Calu3 (cell line): ENCODE measurements around the gene PRRG4. TPM values are rescaled to one million over a fixed set of nuclear protein-coding genes. Genes with fewer than 3 reads are reported as not detected.

Experiments
- BruUV-seq: library from RNA; stranded (reverse); fragments of 400-500 nt; replicated peaks from 2 replicates; lab custom pipeline; 2021; lab: Mats Ljungman, UMichigan
- CTCF ChIA-PET: fragments of 300-600 bp; sonication (Branson Sonifier 250); formaldehyde crosslinking; loops from one replicate; lab custom pipeline; 2022; ENCODE audit warnings: antibody characterized with exemption; lab: Charles Lee
- DNase-seq: peaks from one replicate; pipeline ENCODE4 v3.0.0; 2022
- H3K27ac Mint-ChIP-seq: one replicate; pipeline ENCODE4 v1.8.0; 2022; ENCODE audit warnings: mixed read lengths; ENCODE audit not compliant: unreplicated experiment
- H3K27me3 Mint-ChIP-seq: one replicate; pipeline ENCODE4 v1.8.0; 2022; ENCODE audit warnings: mixed read lengths; ENCODE audit not compliant: unreplicated experiment
- H3K36me3 Mint-ChIP-seq: one replicate; pipeline ENCODE4 v1.8.0; 2022; ENCODE audit warnings: mild to moderate bottlenecking, moderate library complexity, mixed read lengths; ENCODE audit not compliant: insufficient read depth, unreplicated experiment
- H3K4me1 Mint-ChIP-seq: one replicate; pipeline ENCODE4 v1.8.0; 2022; ENCODE audit warnings: mild to moderate bottlenecking, low read depth, mixed read lengths; ENCODE audit not compliant: unreplicated experiment
- H3K4me3 Mint-ChIP-seq: one replicate; pipeline ENCODE4 v1.8.0; 2022; ENCODE audit warnings: mild to moderate bottlenecking, low read depth, moderate library complexity, mixed read lengths; ENCODE audit not compliant: unreplicated experiment
- H3K9me3 Mint-ChIP-seq: one replicate; pipeline ENCODE4 v1.8.0; 2022; ENCODE audit warnings: low read depth, mixed read lengths; ENCODE audit not compliant: unreplicated experiment
- intact Hi-C: fragments of 100-400 bp; cut with micrococcal nuclease; formaldehyde crosslinking; loops from one replicate; pipeline ENCODE4 v1.10.0; 2022; ENCODE audit not compliant: unreplicated experiment
- total RNA-seq: library from RNA; stranded (reverse); gene quantifications from 2 replicates; pipeline ENCODE4 v1.2.3, GENCODE V29; 2022
- TF ChIP-seq, protein P1 (sequence below): fragments of 200-600 bp; IDR thresholded peaks from one replicate; pipeline ENCODE4 v1.8.0; 2022; ENCODE audit warnings: antibody characterized with exemption; ENCODE audit not compliant: unreplicated experiment

PRRG4 gene
- total RNA-seq, 1 experiment from 2014 or later = 22.9 TPM

DNA sequence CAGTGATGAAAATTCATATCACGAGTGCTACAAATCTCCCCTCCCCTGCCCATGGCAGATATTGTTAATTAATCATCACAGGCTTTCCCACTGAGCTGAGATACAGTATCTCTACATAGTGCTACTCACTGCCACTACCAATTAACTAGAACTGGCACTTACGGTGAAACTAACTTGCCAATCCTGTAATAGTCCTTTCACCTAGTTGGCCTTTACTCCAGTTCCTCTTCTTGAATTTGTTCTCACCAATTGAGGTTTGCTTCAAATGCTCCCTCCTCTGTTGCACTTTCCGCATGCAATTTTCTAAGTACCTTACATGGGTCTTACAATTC, 11.9 kb upstream of the PRRG4 start:
- CTCF ChIA-PET = interaction anchor here (1.0 kb wide), 1 partner anchor 10 kb away, joined by 4 read pairs; no protein-coding TSS in a partner anchor
- H3K9me3 Mint-ChIP-seq = no peaks in the 10 kb centered on the region
- peak overlapping the region; percentile 2 for H3K4me3 Mint-ChIP-seq
- no peak for DNase-seq
- intact Hi-C loops = no loop called here
- TF ChIP-seq, protein P1, sequence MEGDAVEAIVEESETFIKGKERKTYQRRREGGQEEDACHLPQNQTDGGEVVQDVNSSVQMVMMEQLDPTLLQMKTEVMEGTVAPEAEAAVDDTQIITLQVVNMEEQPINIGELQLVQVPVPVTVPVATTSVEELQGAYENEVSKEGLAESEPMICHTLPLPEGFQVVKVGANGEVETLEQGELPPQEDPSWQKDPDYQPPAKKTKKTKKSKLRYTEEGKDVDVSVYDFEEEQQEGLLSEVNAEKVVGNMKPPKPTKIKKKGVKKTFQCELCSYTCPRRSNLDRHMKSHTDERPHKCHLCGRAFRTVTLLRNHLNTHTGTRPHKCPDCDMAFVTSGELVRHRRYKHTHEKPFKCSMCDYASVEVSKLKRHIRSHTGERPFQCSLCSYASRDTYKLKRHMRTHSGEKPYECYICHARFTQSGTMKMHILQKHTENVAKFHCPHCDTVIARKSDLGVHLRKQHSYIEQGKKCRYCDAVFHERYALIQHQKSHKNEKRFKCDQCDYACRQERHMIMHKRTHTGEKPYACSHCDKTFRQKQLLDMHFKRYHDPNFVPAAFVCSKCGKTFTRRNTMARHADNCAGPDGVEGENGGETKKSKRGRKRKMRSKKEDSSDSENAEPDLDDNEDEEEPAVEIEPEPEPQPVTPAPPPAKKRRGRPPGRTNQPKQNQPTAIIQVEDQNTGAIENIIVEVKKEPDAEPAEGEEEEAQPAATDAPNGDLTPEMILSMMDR = no peak
- peak overlapping the region; percentile 81 for H3K27ac Mint-ChIP-seq
- H3K27me3 Mint-ChIP-seq = no peaks in the 10 kb centered on the region
- H3K4me1 Mint-ChIP-seq = peaks cover 36% of the 10 kb centered on the region
- peaks cover 6% of the 10 kb centered on the region for H3K36me3 Mint-ChIP-seq
- BruUV-seq = no TSS peak

DNA sequence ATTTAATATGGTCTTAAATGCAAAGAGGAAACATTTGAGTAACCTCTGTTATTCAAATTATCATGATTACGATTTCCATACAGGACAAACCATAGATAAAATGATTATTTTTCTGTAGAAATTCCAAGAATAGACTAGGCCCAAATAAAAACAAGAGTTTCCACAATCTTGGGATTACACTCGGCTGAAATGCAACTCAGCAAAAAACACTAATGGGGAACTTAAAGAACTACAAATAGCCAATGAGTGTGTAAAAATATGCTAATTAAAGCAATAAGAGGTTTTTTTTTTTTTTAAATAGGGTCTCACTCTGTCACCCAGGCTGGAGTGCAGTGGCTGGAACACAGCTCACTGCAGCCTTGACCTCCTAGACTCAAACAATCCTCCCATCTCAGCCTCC, 10.5 kb upstream of the PRRG4 start:
- Mint-ChIP-seq H3K9me3 (no peaks in the 10 kb centered on the region), H3K27me3 (no peaks in the 10 kb centered on the region), H3K4me3 (no peak overlapping the region), H3K36me3 (peaks cover 6% of the 10 kb centered on the region), H3K4me1 (peaks cover 37% of the 10 kb centered on the region), H3K27ac (no peak overlapping the region)
- BruUV-seq = no TSS peak
- DNase-seq = no peak
- TF ChIP-seq, protein P1 = no peak
- CTCF ChIA-PET = no interaction called here
- intact Hi-C loops = no loop called here

DNA sequence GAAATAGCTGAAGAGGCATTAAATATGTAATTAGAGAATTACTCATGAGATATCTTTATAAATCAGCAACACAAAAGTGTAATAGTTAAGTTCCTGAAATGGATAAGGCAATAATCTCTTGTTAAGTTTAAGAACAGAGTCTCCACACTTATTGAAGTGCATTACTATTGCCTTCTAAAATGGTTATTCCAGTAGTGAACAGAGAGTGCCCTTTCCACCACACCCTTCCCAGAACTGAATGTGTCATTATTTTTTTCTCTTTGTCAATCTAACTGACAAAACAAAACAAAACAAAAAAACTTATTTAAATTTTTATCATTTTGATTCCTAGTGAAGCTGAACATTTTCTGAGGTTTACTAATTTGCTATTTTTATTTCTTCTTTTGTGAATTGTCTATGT, 9.2 kb upstream of the PRRG4 start:
- no peaks in the 10 kb centered on the region for H3K27me3 Mint-ChIP-seq
- no peaks in the 10 kb centered on the region for H3K9me3 Mint-ChIP-seq
- H3K4me1 Mint-ChIP-seq = peaks cover 37% of the 10 kb centered on the region
- TF ChIP-seq, protein P1 = no peak
- CTCF ChIA-PET = no interaction called here
- intact Hi-C loops = loop anchor here (5.0 kb wide), 1 partner anchor 72 kb away; the partner anchor contains the start of gene QSER1
- DNase-seq = no peak
- H3K4me3 Mint-ChIP-seq = no peak overlapping the region
- H3K36me3 Mint-ChIP-seq = peaks cover 6% of the 10 kb centered on the region
- BruUV-seq = no TSS peak
- H3K27ac Mint-ChIP-seq = peak overlapping the region; percentile 74

DNA sequence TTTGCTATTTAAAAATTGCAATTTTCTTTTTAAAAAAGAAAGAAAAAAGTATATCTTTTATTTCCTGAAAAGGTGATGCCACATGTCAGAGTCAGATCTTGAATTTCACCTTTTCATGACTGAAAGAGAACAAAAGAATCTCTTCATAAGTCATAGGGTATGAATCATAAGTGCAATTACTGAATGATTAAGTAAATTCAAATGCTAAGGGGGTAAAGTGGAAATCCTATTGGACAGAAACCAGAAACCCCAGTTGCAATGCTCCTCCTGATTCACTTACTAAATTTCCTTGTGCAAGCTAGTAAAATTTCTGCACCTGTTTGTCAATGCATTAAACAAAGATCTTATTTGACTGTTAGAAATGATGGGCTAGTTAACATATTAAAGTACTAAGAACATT, 8.2 kb upstream of the PRRG4 start:
- H3K4me1 Mint-ChIP-seq = peaks cover 37% of the 10 kb centered on the region
- DNase-seq = peak; percentile 33
- no peaks in the 10 kb centered on the region for H3K9me3 Mint-ChIP-seq
- H3K27ac Mint-ChIP-seq = peak overlapping the region; percentile 74
- no peaks in the 10 kb centered on the region for H3K27me3 Mint-ChIP-seq
- intact Hi-C loops = loop anchor here (5.0 kb wide), 1 partner anchor 71 kb away; the partner anchor contains the start of gene QSER1
- TF ChIP-seq, protein P1 = no peak
- CTCF ChIA-PET = interaction anchor here (1.3 kb wide), 1 partner anchor 9 kb away, joined by 4 read pairs; no protein-coding TSS in a partner anchor
- BruUV-seq = no TSS peak
- peaks cover 6% of the 10 kb centered on the region for H3K36me3 Mint-ChIP-seq
- peak overlapping the region; percentile 31 for H3K4me3 Mint-ChIP-seq
